NOMO-1 treated with DMSO at 0.1 percent for 48 hours (cell line): ENCODE data around the gene HOTAIR.
A peak's percentile ranks its signal among the peaks of the same experiment; 100 is the strongest.

ENCODE experiments used
- DNase-seq: peaks from one replicate; lab custom pipeline; 2025; ENCODE audit not compliant: unreplicated experiment; lab: John Stamatoyannopoulos, UW

Gene HOTAIR

DNA sequence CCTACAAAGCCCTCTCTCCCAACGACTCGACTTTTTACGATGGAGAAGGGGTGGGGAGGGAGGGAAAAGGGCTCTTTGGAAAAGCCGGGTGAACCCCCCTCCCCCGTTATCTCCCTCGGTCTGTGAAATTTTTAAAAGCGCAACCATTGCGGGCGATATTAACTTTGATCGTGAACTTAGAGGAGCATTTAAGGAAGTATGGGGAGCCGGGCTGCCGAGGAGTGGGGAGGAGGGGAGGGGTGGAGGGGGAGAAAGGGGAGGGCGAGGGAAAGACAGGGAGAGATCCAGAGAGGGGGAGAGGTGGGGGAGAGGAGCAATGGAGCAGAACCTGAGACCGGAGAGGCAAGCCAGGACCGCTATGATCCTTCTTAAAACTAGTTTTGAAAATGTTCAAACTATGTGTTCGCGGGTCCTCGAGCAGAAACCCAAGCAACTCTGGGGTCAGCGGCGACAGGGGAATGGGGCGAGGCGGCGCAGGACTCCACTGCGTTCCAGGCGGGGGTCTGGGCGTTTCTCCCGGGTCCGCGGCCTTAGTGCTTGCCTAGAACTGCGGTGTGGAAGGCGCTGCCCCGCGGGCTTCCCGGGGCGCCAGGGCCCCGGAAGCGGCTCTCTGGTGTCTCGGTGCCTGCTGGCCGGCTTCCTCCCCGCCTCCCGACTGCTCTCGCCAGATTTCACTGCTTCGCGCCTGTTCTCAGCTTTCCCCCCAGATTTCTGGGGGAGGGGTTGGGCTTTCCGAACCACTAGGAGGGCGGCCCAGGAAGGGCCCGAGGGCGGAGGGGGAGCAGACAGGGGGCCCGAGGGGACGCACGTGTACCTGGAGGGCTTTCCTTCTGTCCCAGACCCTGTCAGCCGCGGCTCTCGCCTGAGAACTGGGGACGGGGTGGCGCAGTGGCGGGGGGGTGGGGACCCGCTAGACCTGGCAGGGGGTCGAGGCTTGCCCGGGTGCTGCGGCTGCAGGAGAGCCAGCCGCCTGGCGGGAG lies at the start of gene HOTAIR:
Gene HOTAIR (minus strand): TSS at position 871 of the 980 bp plus-strand sequence.
- no peak for DNase-seq

DNA sequence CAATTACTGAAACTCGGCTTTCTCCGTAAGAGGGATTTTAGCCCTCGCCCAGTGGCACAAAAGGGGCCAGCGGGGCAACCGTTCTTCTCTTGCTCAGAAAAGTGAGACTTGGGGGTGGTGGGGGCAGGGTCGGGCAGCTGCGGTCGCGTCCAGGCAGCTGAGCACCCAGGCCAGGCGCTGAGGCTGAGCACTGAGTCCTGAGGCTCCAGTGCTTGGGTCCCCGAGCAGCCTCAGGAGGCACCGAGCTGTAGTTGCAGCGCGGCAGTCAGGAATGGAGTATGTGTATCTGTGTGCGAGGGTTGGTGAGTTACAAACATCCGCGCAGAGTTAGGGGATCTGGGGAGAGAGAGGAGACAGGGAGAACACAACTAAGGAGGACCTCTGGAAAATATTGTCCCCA lies 49.4 kb upstream of the HOTAIR start:
- no peak for DNase-seq

DNA sequence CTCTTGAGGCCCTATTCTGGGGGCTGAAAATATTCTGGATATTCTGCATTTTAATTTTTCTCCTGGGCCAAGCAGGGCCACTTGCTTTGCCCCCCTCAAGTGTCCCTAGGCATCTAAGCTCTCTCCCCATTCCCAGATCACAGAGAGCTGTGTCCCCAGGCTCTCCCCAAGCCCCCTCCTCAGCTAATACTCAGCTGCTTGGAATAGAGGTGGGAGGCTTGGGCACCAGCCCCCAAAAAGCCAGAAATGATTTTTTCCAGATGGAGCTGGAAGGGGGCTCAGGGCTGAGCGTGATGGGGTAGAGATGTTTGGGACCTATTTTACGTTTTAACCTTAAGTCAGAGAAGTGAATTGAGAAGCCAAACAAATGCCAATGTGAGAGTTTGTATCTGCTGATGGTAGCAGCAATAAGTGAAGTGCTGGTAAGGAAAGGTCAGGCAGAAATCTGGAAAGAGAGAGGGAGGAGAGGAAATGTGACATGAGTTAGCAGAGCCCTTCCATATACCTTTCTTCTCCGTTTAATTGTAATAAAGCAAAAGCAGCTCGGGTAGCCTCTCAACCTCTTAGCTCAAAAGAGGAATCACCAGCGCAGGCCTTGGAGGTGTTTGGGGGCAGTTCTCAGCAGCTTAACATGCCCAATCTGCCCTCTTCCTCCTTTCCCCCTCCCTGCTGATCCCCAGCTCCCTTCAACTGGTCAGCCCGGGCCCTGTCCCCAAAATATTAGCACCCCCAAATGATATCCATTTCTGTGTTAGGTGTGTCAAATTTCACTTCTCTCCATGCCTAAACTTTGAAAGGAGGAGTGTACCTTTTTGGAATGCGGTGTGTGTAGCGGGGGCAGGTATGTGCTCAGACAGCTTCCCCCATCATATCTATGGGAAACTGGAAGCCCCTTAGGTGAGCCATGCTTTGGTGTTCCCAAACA lies 48.5 kb upstream of the HOTAIR start:
- DNase-seq = no peak

DNA sequence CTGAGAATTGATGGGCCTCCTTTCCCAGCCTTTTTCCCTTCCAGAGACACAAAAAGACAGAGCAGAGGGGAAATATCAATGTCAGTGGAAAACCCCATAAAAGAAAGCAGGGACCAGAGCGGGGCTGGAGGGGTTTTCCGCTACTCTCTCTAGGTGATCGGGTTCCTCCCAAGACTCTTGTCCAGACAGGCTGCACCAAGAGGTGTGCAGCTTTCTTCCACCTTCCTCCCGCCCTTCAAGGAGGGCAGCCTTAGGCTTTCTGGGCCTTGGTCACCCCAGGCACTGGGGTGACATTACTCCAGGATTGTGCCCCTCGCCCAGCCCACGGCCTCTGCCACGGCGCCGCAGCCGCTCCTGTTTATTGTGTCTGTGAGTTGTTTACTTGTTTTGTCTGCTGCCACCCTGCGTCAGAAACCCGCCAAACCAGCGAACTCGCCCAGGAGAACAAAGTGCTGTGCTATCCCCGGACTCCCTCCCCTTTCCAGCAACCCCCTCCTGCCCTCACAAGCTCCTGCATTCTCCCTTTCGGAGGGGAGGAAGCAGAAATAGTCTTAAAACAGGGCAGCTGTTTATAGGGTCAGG lies 46.8 kb upstream of the HOTAIR start:
- no peak for DNase-seq

DNA sequence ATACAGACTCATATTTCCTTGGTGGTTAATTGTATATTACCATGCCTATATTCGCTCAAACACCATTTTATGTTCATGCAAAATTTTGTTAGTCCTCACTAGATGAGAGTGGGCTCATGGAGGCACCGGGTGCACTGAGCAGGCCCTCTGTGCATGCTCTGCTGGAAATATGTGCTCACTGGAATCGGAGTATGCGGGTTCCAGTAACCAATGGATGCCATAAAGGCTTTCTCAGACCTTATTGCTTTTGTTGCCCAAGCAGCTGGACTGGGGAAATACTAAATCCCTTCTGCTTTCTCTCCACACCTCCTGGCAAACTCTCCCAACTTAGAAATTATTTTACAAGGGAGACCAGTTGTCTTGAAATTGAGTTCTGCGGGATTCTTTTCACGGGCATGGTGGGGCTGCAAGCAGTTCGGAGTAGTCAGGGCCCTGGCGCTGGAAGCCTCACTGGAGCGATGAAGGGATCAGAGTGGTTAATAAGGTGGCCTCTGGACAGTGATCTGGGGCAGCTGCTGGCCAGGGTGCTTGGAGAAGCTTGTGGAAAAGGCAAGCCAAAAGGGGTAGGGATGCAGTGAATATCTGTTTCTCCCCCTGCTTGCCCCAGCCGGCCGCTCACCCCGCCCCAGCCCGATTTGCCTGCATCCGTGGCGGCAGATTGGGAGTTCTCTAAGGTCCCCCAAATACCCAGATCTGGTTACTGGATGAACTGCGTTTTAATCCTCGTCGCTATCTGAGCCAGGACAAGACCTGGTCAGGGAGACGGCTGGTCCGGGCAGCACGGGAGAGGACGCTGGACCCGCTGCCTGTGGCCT lies 46.0 kb upstream of the HOTAIR start:
- no peak for DNase-seq

DNA sequence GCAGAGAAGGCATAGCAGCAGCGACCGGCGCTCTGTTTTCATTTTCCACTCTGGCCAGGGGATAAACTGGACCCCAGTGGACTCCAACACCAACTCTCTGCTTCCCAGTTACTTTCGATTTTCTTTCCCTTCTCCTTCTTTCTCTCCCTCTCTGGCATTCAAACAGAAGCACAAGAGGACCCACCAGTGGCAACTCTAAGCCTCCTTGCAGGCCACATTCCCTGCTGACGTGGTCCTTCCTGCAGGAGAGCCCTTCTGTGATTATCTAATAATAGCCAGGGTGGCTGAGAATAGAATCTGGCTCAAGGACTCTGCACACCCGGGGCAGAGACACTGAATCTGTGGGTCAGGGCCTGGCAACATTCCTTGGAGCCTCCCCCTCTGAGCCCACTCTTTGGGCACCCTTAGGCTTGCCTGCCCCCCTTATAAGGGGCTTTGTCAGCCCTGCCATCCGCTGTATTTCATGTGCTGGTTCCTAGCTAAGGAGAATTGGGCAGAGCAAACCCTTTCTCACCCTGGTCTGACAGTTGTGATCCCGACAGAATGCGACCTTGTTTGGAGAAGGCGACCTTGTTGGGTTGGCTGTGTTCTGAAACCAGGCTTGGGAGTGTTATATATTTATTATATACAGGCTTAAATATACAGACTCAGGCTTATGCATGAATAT lies 45.3 kb upstream of the HOTAIR start:
- no peak for DNase-seq

DNA sequence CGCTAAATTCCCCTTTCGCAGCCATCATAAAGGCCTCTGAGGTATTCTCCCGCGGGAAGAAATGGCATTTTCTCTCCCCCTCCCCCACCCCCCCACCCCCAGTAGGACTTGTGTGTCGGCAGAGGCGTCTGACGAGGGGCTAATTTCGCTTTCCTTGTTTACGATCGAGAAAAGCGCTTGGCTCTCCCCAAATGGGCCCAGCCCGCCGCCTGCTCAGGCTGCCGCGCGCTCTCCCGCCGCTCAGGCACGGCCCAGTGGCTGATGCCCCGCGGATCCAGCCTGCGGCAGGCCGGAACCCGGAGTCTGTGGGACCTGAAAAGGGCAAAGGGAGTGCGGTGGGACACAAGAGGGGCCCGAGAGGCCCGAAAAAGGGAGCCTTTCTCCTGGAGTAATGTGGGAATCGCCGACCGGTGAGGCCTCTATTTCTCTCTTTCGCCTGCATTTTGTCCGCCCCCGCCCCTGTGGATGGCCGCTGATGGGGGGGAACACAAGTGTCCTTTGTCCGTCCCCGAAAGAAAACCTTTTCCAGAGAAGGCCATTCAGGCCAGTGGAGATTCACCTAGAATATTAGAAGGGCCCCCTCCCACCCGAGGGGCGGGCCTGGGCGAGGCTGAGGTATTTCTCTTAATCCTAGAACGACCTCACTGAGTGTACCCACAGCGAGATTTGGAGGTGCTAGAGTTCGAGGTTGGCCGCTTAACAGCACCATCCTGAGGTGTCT lies 44.5 kb upstream of the HOTAIR start:
- no peak for DNase-seq

DNA sequence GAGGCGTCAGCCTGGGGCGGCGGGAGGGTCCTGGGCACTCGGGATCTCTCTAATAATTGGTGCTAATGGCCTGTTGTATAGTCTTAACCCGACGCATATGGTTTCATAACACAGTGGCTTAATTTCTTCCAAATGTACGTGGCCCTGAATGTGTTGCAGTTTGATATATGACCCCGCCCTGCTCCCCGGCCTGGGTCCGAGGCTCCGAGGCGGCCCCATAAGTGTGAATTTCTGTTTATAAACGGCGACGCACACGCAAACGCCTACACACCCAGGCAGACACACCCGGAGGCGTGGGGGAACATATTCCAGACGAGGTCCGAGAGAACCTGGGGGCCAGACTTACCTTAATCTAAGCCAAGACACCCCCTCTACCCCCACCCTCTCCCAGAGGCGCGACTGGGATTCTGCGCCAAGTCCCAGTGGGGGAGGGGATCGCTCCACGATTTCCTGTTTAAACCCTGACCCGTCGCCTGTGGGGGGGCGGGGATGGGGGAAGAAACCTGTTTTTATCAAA lies 43.8 kb upstream of the HOTAIR start:
- DNase-seq = no peak

DNA sequence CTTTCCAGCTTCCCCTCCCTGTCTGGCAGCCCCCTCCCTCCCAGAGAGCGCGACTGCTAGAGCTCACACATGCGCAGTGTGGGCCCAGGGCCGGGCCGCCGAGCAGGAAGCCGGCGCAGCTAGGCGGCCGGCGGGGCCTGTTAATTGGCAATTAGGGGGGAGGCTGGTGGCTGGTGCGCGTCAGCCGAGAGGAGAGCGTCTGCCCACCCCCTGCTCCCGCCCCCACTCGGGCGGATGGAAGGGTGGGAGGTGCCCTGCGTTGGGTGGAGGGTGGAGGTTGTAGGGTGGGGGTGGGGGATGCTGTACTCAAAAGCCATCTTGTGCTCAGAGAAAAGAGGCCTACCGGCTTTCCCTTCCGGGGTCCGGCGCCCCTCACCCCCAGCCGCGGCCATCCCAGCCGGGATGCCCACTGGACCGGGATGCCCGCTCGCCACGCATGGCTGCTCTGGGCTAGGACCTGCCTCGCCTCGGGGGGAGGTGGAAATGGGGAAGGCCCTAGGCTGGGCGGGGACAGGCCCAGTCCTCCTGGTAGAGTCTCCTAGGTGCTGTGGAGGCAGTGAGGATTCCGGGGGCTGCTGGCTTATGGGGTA lies 43.2 kb upstream of the HOTAIR start:
- DNase-seq = peak; percentile 85

DNA sequence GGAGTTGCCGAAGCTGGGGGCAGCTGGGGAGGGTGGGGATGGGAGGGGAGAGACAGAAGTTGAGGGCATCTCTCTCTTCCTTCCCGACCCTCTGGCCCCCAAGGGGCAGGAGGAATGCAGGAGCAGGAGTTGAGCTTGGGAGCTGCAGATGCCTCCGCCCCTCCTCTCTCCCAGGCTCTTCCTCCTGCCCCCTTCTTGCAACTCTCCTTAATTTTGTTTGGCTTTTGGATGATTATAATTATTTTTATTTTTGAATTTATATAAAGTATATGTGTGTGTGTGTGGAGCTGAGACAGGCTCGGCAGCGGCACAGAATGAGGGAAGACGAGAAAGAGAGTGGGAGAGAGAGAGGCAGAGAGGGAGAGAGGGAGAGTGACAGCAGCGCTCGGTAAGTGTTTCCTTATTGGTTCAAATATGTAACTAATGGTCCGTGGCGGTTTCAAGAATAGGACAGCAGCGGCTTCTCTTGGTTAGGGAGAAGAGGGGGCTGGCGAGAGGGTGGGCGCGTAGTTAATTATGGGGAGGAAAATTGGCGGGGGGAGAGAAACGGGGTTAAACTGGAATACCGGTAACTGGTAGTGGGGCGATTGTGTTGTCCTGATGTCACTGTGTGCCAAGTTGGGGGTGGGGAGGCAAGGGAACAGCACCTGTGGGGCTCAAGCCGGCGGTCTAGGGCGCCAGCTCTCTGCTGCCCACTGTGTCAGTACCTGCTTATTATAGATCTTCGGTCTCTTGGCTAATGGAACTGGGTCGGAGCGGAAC lies 42.5 kb upstream of the HOTAIR start:
- no peak for DNase-seq

DNA sequence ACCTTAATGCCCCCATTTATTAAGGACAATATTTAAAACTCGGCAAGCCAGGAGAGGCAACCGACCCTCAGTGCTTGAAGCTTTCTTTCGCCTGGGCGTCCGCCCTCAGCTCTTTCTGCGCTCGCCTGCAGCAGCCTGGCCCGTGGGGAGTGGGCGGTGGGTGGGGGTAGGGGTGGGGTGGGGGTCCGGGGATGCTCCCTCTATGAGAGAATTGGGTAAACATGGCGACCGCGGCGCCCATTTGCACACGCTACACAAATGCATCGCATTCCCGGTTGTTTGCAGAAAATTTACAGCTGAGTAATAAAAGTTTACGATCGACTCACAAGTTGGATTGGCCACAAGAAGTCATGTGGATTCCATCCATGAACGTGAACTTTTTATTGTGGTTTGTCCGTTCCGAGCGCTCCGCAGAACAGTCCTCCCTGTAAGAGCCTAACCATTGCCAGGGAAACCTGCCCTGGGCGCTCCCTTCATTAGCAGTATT lies 41.8 kb upstream of the HOTAIR start:
- DNase-seq = no peak

DNA sequence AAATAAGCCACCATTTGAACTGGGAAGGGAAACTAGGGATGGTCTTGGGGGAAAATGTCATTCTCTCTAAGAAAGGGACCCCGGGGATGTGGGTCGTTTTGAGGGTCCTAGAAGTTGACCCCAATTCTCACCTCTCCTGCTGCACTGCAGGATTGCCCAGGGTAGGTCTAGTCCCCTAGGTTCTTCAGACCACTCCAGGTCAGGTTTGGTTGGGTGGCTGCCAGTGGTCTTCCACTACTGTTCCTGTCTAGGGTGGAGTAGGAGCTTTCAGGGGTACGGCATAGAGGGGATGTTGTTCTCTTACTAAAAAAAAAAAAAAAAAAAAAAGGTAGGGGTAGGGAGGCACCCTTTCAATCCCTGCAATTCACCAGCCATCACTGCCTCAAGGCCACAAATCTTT lies 41.3 kb upstream of the HOTAIR start:
- no peak for DNase-seq

DNA sequence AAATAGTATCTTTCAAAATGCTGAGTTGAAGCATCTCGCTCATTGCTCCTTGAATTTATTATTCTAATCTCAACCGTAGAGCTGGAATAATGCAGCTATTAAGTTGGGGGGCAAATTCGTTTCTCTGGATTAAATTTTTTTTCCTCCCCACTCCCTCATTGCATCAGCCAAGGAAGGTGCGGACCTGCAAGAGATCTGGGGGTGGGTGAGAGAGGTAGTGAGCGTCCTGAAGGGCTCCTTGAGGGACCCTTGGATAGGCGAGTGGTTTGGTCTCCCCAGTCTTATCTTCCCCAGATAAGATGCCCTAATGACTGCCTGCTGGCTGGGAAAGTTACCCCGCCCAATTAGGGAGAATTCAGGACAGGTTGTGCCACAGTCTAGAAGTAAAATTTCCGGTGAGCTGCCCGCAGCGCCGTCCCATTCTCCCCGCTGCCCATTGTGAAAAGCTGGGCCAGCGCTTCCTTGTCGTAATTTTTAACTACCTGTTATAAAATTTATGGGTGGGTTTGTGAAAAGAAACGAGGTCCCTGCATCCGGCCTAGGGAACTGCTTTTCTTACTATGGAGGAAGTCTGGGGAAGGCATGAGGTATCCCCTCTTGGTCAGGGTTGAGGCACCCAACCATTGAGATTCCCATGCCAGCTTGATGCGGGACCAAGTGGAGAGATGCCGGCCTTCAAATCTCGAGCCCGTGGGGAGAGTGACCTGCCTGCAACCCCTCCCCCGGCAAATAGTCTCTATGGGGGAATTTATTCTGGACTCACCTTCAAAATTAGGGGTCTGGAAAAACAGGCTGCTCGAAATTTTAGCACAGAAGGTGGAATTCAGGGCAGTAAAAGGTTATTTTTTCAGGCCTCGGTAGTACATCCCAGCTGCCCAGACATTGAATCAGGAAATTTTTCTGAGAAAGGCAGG lies 40.5 kb upstream of the HOTAIR start:
- no peak for DNase-seq

DNA sequence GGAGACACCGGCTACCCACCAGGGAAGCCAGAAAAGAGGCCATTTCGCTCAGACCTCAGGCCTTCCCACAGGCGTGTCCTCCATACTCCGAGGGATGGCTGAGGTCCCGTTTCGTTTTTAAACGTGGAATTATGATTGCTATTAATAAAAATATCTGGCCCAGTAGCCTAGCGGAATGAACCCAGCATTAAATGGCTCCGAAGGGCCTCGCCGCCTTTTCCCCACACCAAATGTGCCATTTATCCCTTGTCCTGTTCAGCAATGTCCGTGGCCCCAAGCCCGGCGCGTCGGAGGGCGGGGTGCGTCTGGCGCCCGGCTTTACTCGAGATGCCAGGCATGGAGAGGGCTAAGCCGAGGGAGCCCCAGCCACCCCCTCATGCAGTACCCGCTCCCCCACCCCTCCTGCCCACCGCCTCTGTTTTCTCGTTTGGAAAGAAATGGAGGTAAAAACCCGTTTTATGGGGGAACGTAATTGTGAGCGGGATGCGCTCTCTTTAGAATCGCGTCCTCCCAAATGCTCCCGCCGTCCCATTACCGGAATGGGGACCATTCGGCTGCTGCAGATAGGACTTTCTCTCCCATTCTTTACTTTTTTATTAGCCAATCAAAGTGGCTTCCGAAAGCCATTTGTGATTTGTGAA lies 39.7 kb upstream of the HOTAIR start:
- no peak for DNase-seq

DNA sequence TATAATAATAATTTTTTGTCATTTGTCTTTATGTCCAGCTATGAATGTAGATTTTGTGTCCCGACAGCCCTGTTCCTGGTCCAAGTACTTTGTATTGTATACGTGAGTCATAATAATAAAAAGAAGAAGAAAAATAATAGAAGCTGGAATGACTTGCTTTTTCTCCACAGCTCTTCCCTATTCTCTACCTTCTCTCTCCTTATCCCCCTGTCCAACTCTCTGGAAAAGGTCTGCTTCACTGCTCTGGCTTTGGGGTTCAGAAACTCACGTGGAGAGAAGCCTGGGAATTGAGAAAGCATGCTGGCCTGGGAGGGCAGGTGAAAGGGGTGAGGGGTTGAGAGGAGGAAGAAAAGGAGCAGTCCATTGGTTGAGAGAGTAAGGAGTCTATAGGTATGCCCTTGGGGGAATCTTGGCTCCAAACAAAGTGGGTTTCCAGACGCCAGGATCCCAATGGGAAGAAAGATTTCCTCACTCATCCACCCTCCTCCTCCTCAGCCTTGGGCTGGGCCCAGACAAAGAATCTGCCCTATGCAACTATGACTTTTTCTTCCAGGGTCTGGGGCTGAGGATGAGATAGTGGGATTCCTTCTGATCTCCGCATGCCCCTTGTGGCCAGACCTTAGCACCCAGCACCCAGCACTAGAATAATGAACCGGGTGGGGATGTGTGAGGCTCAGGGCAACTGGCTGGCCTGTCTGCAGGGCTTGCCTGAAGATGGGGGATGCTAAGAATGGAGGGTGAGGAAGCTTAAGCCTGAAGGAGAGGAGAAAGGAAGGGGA lies 38.1 kb upstream of the HOTAIR start:
- DNase-seq = no peak
